Neural cell (in vitro differentiated cells): Measurements from ENCODE around the gene EXOSC3.

ENCODE experiments used
- CTCF ChIP-seq: fragments of 450-650 bp; IDR thresholded peaks from 2 replicates; pipeline ENCODE4 v1.5.1; 2014; ENCODE audit warnings: antibody characterized with exemption, mild to moderate bottlenecking, moderate library complexity; ENCODE audit not compliant: poor library complexity, severe bottlenecking
- EP300 ChIP-seq: fragments of 450-650 bp; conservative IDR thresholded peaks from 2 replicates; pipeline ENCODE4 v1.6.1; 2014; ENCODE audit warnings: antibody characterized with exemption, mild to moderate bottlenecking, moderate library complexity; ENCODE audit not compliant: poor library complexity, severe bottlenecking
- POLR2AphosphoS5 ChIP-seq: IDR thresholded peaks from 2 replicates; pipeline ENCODE4 v1.6.1; 2012
- TF ChIP-seq, protein P1 (sequence below): IDR thresholded peaks from 2 replicates; pipeline ENCODE4 v1.6.1; 2012; ENCODE audit warnings: borderline replicate concordance

DNA sequence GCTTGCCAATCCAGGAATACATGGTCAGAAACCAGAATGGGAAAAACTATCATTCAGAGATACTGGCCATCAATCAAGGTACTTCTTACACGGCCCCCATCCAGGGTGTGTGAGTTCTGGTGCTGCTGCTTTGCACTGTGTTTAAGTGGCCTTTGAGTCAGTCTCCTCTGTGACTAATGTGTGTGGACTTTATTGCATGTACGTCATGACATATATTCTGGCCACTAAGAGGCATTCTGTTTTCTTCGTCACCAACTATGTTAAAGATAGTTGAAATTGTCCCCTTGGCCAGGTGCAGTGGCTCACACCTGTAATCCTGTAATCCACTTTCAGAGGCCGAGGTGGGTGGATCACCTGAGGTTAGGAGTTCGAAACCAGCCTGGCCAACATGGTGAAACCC, 8.5 kb downstream of the EXOSC3 start:
- TF ChIP-seq POLR2AphosphoS5 (no peak), CTCF (no peak), EP300 (no peak)
- TF ChIP-seq, protein P1, sequence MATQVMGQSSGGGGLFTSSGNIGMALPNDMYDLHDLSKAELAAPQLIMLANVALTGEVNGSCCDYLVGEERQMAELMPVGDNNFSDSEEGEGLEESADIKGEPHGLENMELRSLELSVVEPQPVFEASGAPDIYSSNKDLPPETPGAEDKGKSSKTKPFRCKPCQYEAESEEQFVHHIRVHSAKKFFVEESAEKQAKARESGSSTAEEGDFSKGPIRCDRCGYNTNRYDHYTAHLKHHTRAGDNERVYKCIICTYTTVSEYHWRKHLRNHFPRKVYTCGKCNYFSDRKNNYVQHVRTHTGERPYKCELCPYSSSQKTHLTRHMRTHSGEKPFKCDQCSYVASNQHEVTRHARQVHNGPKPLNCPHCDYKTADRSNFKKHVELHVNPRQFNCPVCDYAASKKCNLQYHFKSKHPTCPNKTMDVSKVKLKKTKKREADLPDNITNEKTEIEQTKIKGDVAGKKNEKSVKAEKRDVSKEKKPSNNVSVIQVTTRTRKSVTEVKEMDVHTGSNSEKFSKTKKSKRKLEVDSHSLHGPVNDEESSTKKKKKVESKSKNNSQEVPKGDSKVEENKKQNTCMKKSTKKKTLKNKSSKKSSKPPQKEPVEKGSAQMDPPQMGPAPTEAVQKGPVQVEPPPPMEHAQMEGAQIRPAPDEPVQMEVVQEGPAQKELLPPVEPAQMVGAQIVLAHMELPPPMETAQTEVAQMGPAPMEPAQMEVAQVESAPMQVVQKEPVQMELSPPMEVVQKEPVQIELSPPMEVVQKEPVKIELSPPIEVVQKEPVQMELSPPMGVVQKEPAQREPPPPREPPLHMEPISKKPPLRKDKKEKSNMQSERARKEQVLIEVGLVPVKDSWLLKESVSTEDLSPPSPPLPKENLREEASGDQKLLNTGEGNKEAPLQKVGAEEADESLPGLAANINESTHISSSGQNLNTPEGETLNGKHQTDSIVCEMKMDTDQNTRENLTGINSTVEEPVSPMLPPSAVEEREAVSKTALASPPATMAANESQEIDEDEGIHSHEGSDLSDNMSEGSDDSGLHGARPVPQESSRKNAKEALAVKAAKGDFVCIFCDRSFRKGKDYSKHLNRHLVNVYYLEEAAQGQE, result no peak
